HepG2 (cell line): ENCODE measurements around the gene TTLL10. TPM values are rescaled to one million over a fixed set of nuclear protein-coding genes. Genes with fewer than 3 reads are reported as not detected.

Experiments used
- ATRX ChIP-seq: sonication (generic); formaldehyde crosslinking; IDR thresholded peaks from 2 replicates; pipeline ENCODE4 v1.4.0; 2020; ENCODE audit warnings: missing genetic modification reagents, borderline replicate concordance
- CENPT ChIP-seq: sonication (generic); formaldehyde crosslinking; IDR thresholded peaks from 2 replicates; pipeline ENCODE4 v1.8.0; 2022; ENCODE audit warnings: low read depth, mild to moderate bottlenecking, moderate library complexity, missing genetic modification reagents
- HHEX ChIP-seq: IDR thresholded peaks from 2 replicates; pipeline ENCODE4 v1.6.1; 2016; ENCODE audit warnings: control low read depth
- REXO4 ChIP-seq: sonication (generic); formaldehyde crosslinking; IDR thresholded peaks from 2 replicates; pipeline ENCODE4 v1.8.0; 2022; ENCODE audit warnings: missing genetic modification reagents, mild to moderate bottlenecking, borderline replicate concordance
- SOX13 ChIP-seq, 3 experiments: fragments of 450-650 bp in 1 of 3; sonication (generic) in 1 of 3; formaldehyde crosslinking in 1 of 3; IDR thresholded peaks in 2 of 3; conservative IDR thresholded peaks in 1 of 3; 2 replicates each; pipeline versions ENCODE4 v1.5.0 to v1.6.1; 2016 to 2020; ENCODE audit warnings: antibody characterized with exemption in 1 of 3, mild to moderate bottlenecking in 1 of 3, missing compliant biosample characterization in 1 of 3, missing genetic modification reagents in 1 of 3, moderate library complexity in 1 of 3
- WIZ ChIP-seq: sonication (generic); formaldehyde crosslinking; IDR thresholded peaks from 2 replicates; pipeline ENCODE4 v1.5.1; 2020; ENCODE audit warnings: mild to moderate bottlenecking, missing genetic modification reagents
- ZFP62 ChIP-seq: sonication (generic); formaldehyde crosslinking; IDR thresholded peaks from 2 replicates; pipeline ENCODE4 v1.4.0; 2020; ENCODE audit warnings: missing genetic modification reagents
- ZFP90 ChIP-seq: sonication (generic); formaldehyde crosslinking; IDR thresholded peaks from 2 replicates; pipeline ENCODE4 v1.8.0; 2022; ENCODE audit warnings: missing genetic modification reagents, mild to moderate bottlenecking, inconsistent platforms, borderline replicate concordance
- ZMYM2 ChIP-seq: sonication (generic); formaldehyde crosslinking; IDR thresholded peaks from 2 replicates; pipeline ENCODE4 v1.8.0; 2022; ENCODE audit warnings: mild to moderate bottlenecking, missing genetic modification reagents
- ZNF550 ChIP-seq: sonication (generic); formaldehyde crosslinking; IDR thresholded peaks from 2 replicates; pipeline ENCODE4 v1.4.0; 2020; ENCODE audit warnings: mild to moderate bottlenecking, missing genetic modification reagents, borderline replicate concordance
- ZNF562 ChIP-seq: sonication (generic); formaldehyde crosslinking; IDR thresholded peaks from 2 replicates; pipeline ENCODE4 v1.8.0; 2022; ENCODE audit warnings: missing genetic modification reagents, borderline replicate concordance
- ZNF766 ChIP-seq: sonication (generic); formaldehyde crosslinking; IDR thresholded peaks from 2 replicates; pipeline ENCODE4 v1.5.0; 2020; ENCODE audit warnings: missing genetic modification reagents, borderline replicate concordance
- polyA plus RNA-seq, 8 experiments: library from polyadenylated mRNA; depleted of rRNA in 3 of 8; stranded (reverse) in 7 of 8; unstranded in 1 of 8; fragments of >200 nt; fragmentation: Illumina TruSeq in 4 of 8; extraction: Trizol in 4 of 8; gene quantifications; 2 replicates each; pipeline versions ENCODE4 v1.2.1 to v1.2.3, GENCODE V29; 2011 to 2016; ENCODE audit warnings: low read depth in 4 of 8, missing spikeins in 1 of 8, mixed read lengths in 1 of 8; ENCODE audit not compliant: insufficient read depth in 1 of 8
- total RNA-seq, 5 experiments: library from RNA; depleted of rRNA; stranded (reverse); fragments of >200 nt; fragmentation: Illumina TruSeq; extraction: Trizol; gene quantifications; 2 replicates each; pipeline ENCODE4 v1.2.3, GENCODE V29; 2016; ENCODE audit warnings: low read depth in 1 of 5
- TF ChIP-seq, protein P1 (sequence below): sonication (generic); formaldehyde crosslinking; IDR thresholded peaks from 2 replicates; pipeline ENCODE4 v1.5.1; 2020; ENCODE audit warnings: missing genetic modification reagents, mild to moderate bottlenecking, borderline replicate concordance
- TF ChIP-seq, protein P2 (sequence below): IDR thresholded peaks from 2 replicates; pipeline ENCODE4 v1.6.1; 2016; ENCODE audit warnings: low read depth, borderline replicate concordance
- TF ChIP-seq, protein P3 (sequence below): sonication (generic); formaldehyde crosslinking; IDR thresholded peaks from one replicate; pipeline ENCODE4 v1.5.1; 2020; ENCODE audit warnings: mild to moderate bottlenecking, missing genetic modification reagents; ENCODE audit errors: not compliant biosample characterization

Gene TTLL10
- total and polyA plus RNA-seq, 2 of the 13 experiments (the other 11 are each of a cell fraction or from before 2014, with no cell fraction given), result not detected

DNA sequence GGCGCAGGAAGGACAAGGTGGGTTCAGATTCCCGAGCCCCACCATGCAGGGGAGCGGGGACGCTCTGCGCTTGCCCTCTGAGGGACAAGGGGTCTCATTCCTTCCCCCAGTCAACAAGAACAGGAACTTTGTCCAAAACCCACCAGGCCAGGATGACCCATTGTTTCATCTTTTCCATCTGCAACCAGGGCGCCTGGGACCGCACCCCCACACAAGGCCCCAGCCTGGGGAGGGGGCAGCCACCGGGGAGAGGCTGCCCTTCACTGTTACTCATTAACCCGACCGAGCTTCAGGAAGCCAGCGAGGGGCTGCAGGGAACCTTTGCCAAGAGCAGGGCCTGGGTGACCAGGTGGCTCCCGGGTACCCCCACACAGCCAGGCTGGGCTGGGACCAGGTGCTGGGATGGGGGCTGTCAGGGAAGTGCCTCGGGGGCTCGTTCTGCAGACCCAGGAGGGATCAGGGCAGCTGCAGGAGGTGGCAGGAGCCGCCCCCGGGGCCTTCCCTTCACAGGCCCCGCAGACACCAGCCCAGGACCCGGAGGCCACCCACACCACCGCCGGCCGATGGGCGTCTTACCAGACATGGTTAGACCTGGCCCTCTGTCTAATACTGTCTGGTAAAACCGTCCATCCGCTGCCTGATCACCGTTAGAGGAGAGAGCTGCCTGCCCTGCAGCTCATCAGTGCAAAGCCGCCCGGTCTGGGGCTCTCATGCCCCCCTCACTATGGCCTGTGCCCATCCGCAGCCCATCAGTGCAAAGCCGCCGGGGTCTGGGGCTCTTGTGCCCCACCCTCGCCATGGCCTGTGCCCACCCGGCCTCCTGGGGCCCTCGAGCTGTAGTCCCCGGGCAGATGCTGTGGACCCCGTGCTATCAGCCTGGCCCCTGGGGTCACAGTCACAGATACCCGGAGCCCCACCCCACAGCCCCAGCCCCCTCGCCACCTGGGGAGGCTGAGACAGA, 4.9 kb upstream of the TTLL10 start (continued):
- TF ChIP-seq ZFP90 (CRISPR knock-in tag), result no peak
- peak; percentile 22; the same call in 1 of the 2 replicates for TF ChIP-seq ZNF766 (CRISPR knock-in tag)
- TF ChIP-seq ZFP62 (CRISPR knock-in tag), result no peak
- TF ChIP-seq ZMYM2 (CRISPR knock-in tag), result no peak
- TF ChIP-seq ZNF550 (CRISPR knock-in tag), result no peak
- 0 out of 2 replicates have a peak, but pooled peaks have one; percentile 45 for TF ChIP-seq WIZ (CRISPR knock-in tag)
- no peak for TF ChIP-seq HHEX (CRISPR knock-in tag)
- no peak for TF ChIP-seq CENPT (CRISPR knock-in tag)
- TF ChIP-seq, protein P1, sequence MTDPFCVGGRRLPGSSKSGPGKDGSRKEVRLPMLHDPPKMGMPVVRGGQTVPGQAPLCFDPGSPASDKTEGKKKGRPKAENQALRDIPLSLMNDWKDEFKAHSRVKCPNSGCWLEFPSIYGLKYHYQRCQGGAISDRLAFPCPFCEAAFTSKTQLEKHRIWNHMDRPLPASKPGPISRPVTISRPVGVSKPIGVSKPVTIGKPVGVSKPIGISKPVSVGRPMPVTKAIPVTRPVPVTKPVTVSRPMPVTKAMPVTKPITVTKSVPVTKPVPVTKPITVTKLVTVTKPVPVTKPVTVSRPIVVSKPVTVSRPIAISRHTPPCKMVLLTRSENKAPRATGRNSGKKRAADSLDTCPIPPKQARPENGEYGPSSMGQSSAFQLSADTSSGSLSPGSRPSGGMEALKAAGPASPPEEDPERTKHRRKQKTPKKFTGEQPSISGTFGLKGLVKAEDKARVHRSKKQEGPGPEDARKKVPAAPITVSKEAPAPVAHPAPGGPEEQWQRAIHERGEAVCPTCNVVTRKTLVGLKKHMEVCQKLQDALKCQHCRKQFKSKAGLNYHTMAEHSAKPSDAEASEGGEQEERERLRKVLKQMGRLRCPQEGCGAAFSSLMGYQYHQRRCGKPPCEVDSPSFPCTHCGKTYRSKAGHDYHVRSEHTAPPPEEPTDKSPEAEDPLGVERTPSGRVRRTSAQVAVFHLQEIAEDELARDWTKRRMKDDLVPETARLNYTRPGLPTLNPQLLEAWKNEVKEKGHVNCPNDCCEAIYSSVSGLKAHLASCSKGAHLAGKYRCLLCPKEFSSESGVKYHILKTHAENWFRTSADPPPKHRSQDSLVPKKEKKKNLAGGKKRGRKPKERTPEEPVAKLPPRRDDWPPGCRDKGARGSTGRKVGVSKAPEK (CRISPR knock-in tag), result no peak
- no peak for TF ChIP-seq REXO4 (CRISPR knock-in tag)
- TF ChIP-seq, protein P2, sequence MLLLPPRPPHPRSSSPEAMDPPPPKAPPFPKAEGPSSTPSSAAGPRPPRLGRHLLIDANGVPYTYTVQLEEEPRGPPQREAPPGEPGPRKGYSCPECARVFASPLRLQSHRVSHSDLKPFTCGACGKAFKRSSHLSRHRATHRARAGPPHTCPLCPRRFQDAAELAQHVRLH (CRISPR knock-in tag), result no peak; the same call in 1 of the 2 replicates
- TF ChIP-seq, protein P3, sequence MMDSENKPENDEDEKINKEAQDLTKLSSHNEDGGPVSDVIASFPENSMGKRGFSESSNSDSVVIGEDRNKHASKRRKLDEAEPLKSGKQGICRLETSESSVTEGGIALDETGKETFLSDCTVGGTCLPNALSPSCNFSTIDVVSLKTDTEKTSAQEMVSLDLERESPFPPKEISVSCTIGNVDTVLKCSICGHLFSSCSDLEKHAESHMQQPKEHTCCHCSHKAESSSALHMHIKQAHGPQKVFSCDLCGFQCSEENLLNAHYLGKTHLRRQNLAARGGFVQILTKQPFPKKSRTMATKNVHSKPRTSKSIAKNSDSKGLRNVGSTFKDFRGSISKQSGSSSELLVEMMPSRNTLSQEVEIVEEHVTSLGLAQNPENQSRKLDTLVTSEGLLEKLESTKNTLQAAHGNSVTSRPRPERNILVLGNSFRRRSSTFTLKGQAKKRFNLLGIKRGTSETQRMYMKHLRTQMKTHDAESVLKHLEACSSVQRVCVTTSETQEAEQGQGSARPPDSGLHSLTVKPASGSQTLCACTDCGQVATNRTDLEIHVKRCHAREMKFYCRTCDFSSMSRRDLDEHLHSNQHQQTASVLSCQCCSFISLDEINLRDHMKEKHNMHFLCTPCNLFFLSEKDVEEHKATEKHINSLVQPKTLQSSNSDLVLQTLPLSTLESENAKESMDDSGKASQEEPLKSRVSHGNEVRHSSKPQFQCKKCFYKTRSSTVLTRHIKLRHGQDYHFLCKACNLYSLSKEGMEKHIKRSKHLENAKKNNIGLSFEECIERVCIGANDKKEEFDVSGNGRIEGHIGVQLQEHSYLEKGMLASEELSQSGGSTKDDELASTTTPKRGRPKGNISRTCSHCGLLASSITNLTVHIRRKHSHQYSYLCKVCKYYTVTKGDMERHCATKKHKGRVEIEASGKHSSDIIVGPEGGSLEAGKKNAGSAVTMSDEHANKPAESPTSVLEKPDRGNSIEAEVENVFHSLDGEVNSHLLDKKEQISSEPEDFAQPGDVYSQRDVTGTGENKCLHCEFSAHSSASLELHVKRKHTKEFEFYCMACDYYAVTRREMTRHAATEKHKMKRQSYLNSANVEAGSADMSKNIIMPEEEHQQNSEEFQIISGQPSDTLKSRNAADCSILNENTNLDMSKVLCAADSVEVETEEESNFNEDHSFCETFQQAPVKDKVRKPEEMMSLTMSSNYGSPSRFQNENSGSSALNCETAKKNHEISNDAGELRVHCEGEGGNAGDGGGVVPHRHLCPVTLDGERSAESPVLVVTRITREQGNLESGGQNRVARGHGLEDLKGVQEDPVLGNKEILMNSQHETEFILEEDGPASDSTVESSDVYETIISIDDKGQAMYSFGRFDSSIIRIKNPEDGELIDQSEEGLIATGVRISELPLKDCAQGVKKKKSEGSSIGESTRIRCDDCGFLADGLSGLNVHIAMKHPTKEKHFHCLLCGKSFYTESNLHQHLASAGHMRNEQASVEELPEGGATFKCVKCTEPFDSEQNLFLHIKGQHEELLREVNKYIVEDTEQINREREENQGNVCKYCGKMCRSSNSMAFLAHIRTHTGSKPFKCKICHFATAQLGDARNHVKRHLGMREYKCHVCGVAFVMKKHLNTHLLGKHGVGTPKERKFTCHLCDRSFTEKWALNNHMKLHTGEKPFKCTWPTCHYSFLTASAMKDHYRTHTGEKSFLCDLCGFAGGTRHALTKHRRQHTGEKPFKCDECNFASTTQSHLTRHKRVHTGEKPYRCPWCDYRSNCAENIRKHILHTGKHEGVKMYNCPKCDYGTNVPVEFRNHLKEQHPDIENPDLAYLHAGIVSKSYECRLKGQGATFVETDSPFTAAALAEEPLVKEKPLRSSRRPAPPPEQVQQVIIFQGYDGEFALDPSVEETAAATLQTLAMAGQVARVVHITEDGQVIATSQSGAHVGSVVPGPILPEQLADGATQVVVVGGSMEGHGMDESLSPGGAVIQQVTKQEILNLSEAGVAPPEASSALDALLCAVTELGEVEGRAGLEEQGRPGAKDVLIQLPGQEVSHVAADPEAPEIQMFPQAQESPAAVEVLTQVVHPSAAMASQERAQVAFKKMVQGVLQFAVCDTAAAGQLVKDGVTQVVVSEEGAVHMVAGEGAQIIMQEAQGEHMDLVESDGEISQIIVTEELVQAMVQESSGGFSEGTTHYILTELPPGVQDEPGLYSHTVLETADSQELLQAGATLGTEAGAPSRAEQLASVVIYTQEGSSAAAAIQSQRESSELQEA (CRISPR knock-in tag), result no peak
- TF ChIP-seq SOX13 (IDR thresholded peaks at IDR 0.05), result 0 out of 2 replicates have a peak, but pooled peaks have one; percentile 32
- no peak for TF ChIP-seq SOX13 (CRISPR knock-in tag; conservative IDR thresholded peaks at IDR 0.05 in 1 of 2, IDR thresholded peaks at IDR 0.05 in 1 of 2)
- no peak for TF ChIP-seq ATRX
- TF ChIP-seq ZNF562 (CRISPR knock-in tag), result no peak
